Esophagus muscularis mucosa (tissue), 4 donors: Measurements from ENCODE around the gene IFT27. TPM values are rescaled to one million over a fixed set of nuclear protein-coding genes. Genes with fewer than 3 reads are reported as not detected.

ENCODE experiments used
- DNase-seq: peaks from one replicate; pipeline ENCODE4 v3.0.0-alpha.2; 2017; ENCODE audit errors: extremely low spot score
- H3K27ac ChIP-seq, 4 donors: fragments of 200-600 bp; sonication (generic); replicated peaks in 1 of 4; 1 replicate in 3 of 4; 2 replicates in 1 of 4; pipeline ENCODE4 v1.5.1; 2016 to 2019; ENCODE audit warnings: mild to moderate bottlenecking in 1 of 4
- H3K27me3 ChIP-seq, 4 donors: fragments of 200-600 bp; sonication (generic); one replicate each; pipeline versions ENCODE4 v1.5.1 to v1.6.0; 2016 to 2019
- H3K36me3 ChIP-seq, 4 donors: fragments of 200-600 bp; sonication (generic); one replicate each; pipeline ENCODE4 v1.5.1; 2016 to 2019
- H3K4me1 ChIP-seq, 4 donors: fragments of 200-600 bp; sonication (generic); one replicate each; pipeline ENCODE4 v1.5.1; 2016 to 2019
- H3K4me3 ChIP-seq, 4 donors: fragments of 200-600 bp; sonication (generic); 1 replicate in 2 of 4; 2 replicates in 2 of 4; pipeline ENCODE4 v1.5.1; 2016 to 2019; ENCODE audit warnings: mild to moderate bottlenecking in 4 of 4, moderate library complexity in 1 of 4
- H3K9me3 ChIP-seq, 4 donors: fragments of 200-600 bp; sonication (generic); 1 replicate in 3 of 4; 2 replicates in 1 of 4; pipeline ENCODE4 v1.5.1; 2016 to 2019
- CTCF ChIP-seq, 3 experiments: fragments of 200-600 bp in 2 of 3; fragments of 450-650 bp in 1 of 3; sonication (generic) in 2 of 3; IDR thresholded peaks; one replicate each; pipeline ENCODE4 v1.5.1; 2017 to 2019; ENCODE audit warnings: antibody characterized with exemption in 3 of 3, mild to moderate bottlenecking in 2 of 3, moderate library complexity in 1 of 3
- EP300 ChIP-seq: sonication (generic); formaldehyde crosslinking; IDR thresholded peaks from one replicate; pipeline ENCODE4 v1.6.1; 2017; ENCODE audit warnings: antibody characterized with exemption
- POLR2A ChIP-seq: fragments of 450-650 bp; IDR thresholded peaks from one replicate; pipeline ENCODE4 v1.6.1; 2017; ENCODE audit warnings: antibody characterized with exemption, moderate library complexity, mild to moderate bottlenecking, low read depth
- POLR2AphosphoS5 ChIP-seq, 2 donors: sonication (generic); formaldehyde crosslinking; IDR thresholded peaks; one replicate each; pipeline ENCODE4 v1.6.1; 2017; ENCODE audit warnings: antibody characterized with exemption in 2 of 2
- WGBS: methylation state at CpG from one replicate; pipeline ENCODE4 v1.1.5; 2018; 5-methylcytosine and 5-hydroxymethylcytosine counted together
- intact Hi-C: fragments of 100-400 bp; cut with DNase I; formaldehyde crosslinking; loops from one replicate; pipeline ENCODE4 v1.15.1; 2023
- total RNA-seq, 4 donors: library from RNA; depleted of rRNA; stranded (reverse); fragments of >200 nt; gene quantifications; one replicate each; pipeline versions ENCODE4 v1.1.0 to v1.2.1, GENCODE V29; 2016

The IFT27 gene
- total RNA-seq, 4 donors from 2014 or later, result 15.2 to 24.1 (median 17.0) TPM

- WGBS, result 67% methylated on average over 9 of the region's 11 CpGs
- Histone ChIP-seq H3K27me3 (peaks cover 0 to 43% (median 5%) of the 10 kb centered on the region in 4 donors), H3K4me3 (no peak overlapping the region), H3K4me1 (no peaks in the 10 kb centered on the region), H3K9me3 (no peaks in the 10 kb centered on the region), H3K36me3 (no peaks in the 10 kb centered on the region), H3K27ac (no peak overlapping the region)
- no peak for DNase-seq
- TF ChIP-seq POLR2AphosphoS5 (IDR thresholded peaks at IDR 0.05) (no peak), EP300 (no peak), CTCF (IDR thresholded peaks at IDR 0.05) (no peak), POLR2A (no peak)
- intact Hi-C loops, result no loop called here
Observed at GRCh38 chr22:36746375-36746970, 29.4 kb downstream of the IFT27 start.

- H3K4me1 ChIP-seq, result no peaks in the 10 kb centered on the region
- H3K27me3 ChIP-seq, result peaks cover 0 to 43% (median 5%) of the 10 kb centered on the region in 4 donors
- TF ChIP-seq POLR2AphosphoS5 (IDR thresholded peaks at IDR 0.05), result no peak
- TF ChIP-seq POLR2A, result no peak
- 64% methylated on average over 6 of the region's 8 CpGs for WGBS
- no peaks in the 10 kb centered on the region for H3K9me3 ChIP-seq
- H3K27ac ChIP-seq, result no peak overlapping the region
- no peaks in the 10 kb centered on the region for H3K36me3 ChIP-seq
- DNase-seq, result no peak
- H3K4me3 ChIP-seq, result no peak overlapping the region
- intact Hi-C loops, result no loop called here
Observed at GRCh38 chr22:36745301-36745995, 30.5 kb downstream of the IFT27 start.

- no peak overlapping the region for H3K27ac ChIP-seq
- WGBS, result 95% methylated on average over 12 of the region's 13 CpGs
- no peaks in the 10 kb centered on the region for H3K36me3 ChIP-seq
- H3K4me1 ChIP-seq, result no peaks in the 10 kb centered on the region
- intact Hi-C loops, result no loop called here
- H3K4me3 ChIP-seq, result no peak overlapping the region
- peaks cover 0 to 2% (median 0%) of the 10 kb centered on the region in 4 donors for H3K9me3 ChIP-seq
- TF ChIP-seq CTCF (IDR thresholded peaks at IDR 0.05) (no peak), EP300 (no peak), POLR2A (no peak), POLR2AphosphoS5 (IDR thresholded peaks at IDR 0.05) (no peak)
- peaks cover 0 to 43% (median 5%) of the 10 kb centered on the region in 4 donors for H3K27me3 ChIP-seq
- no peak for DNase-seq
Observed at GRCh38 chr22:36744791-36745190, 31.1 kb downstream of the IFT27 start.

- 64% methylated on average over 4 of the region's 4 CpGs for WGBS
- Histone ChIP-seq H3K36me3 (no peaks in the 10 kb centered on the region), H3K27ac (no peak overlapping the region), H3K27me3 (peaks cover 0 to 46% (median 5%) of the 10 kb centered on the region in 4 donors), H3K4me3 (no peak overlapping the region), H3K4me1 (no peaks in the 10 kb centered on the region), H3K9me3 (peaks cover 0 to 6% (median 3%) of the 10 kb centered on the region in 4 donors)
- DNase-seq, result no peak
- intact Hi-C loops, result no loop called here
- no peak for TF ChIP-seq EP300
- no peak for TF ChIP-seq POLR2A
- TF ChIP-seq POLR2AphosphoS5 (IDR thresholded peaks at IDR 0.05), result no peak
- TF ChIP-seq CTCF (IDR thresholded peaks at IDR 0.05), result no peak
Observed at GRCh38 chr22:36744413-36744765, 31.5 kb downstream of the IFT27 start.

- TF ChIP-seq POLR2A (no peak), EP300 (no peak), CTCF (IDR thresholded peaks at IDR 0.05) (no peak), POLR2AphosphoS5 (IDR thresholded peaks at IDR 0.05) (no peak)
- H3K27me3 ChIP-seq, result peaks cover 0 to 52% (median 5%) of the 10 kb centered on the region in 4 donors
- intact Hi-C loops, result no loop called here
- H3K27ac ChIP-seq, result no peak overlapping the region
- H3K36me3 ChIP-seq, result no peaks in the 10 kb centered on the region
- 77% methylated on average over 10 of the region's 21 CpGs for WGBS
- no peaks in the 10 kb centered on the region for H3K4me1 ChIP-seq
- no peak for DNase-seq
- H3K9me3 ChIP-seq, result peaks cover 0 to 12% (median 8%) of the 10 kb centered on the region in 4 donors
- H3K4me3 ChIP-seq, result no peak overlapping the region
Observed at GRCh38 chr22:36743591-36744412, 32.1 kb downstream of the IFT27 start.
